ENCODE results near the gene EIPR1. TPM values are rescaled to one million over a fixed set of nuclear protein-coding genes. Genes with fewer than 3 reads are reported as not detected.

Gene EIPR1
- total RNA-seq, 2 donors from 2014 or later, result 25.1 to 28.5 TPM

DNA sequence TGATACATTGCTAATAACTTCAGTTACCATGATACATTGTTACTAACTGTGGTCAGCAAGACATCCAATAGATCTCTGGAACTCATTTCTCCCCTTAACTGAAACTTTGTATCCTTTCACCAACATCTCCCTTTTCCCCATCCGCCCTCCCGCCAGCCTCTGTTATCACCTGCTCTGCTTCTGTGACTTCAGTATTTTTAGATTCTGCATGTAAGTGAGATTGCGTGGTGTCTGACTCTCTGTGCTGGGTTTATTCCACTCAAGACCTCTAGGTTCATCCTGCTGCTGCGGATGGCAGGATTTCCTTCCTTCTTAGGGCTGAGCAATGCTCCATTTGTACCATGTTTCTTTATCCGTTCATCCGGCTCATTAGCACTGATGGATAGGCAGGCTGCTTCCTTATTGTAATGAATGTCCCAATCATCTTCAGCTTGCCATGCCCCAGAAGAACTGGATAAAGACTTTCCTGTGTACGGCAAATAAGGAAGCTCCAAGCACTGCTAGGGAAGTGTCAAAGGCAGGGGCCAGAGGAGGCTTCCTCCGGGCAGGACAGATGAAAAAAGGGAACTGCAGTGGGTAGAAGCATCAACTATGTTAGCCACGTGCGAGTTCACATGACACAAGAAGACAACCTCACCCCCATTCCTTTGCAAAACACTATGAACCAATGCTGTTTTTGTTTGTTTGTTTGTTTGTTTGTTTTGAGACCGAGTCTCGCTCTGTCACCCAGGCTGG, 113.4 kb downstream of the EIPR1 start:
- ATAC-seq, result no peak
- Mint-ChIP-seq H3K36me3 (ENCODE audit: low read depth) (peaks cover 8% of the 10 kb centered on the region), H3K27me3 (no peaks in the 10 kb centered on the region), H3K27ac (no peak overlapping the region), H3K4me1 (peaks cover 14% of the 10 kb centered on the region), H3K4me3 (no peak overlapping the region)
- no peak for DNase-seq
- no peaks in the 10 kb centered on the region for H3K9me3 ChIP-seq (ENCODE audit: control insufficient read depth, low read length, poor library complexity, severe bottlenecking)

DNA sequence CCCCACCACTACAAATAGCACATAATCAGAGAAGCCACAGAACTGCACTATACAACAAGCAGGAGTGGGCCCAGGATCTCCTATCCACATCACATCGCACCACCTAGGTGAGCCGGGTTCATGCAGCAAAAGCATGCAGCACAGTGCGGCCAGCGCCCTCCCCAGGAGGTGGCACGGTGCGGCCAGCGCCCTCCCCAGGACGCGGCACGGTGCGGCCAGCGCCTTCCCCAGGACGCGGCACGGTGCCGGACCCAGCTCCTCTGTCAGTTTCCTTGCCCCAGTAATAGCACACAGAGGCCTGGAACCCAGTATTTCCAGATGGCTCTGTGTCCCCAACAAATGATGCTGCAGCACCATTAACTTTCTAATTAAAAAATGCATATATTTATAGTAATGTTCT, 114.1 kb downstream of the EIPR1 start:
- Mint-ChIP-seq H3K4me3 (no peak overlapping the region), H3K4me1 (peaks cover 14% of the 10 kb centered on the region), H3K27me3 (no peaks in the 10 kb centered on the region), H3K36me3 (ENCODE audit: low read depth) (peaks cover 8% of the 10 kb centered on the region), H3K27ac (no peak overlapping the region)
- ATAC-seq (no peak), DNase-seq (no peak)
- H3K9me3 ChIP-seq (ENCODE audit: control insufficient read depth, low read length, poor library complexity, severe bottlenecking), result no peaks in the 10 kb centered on the region

DNA sequence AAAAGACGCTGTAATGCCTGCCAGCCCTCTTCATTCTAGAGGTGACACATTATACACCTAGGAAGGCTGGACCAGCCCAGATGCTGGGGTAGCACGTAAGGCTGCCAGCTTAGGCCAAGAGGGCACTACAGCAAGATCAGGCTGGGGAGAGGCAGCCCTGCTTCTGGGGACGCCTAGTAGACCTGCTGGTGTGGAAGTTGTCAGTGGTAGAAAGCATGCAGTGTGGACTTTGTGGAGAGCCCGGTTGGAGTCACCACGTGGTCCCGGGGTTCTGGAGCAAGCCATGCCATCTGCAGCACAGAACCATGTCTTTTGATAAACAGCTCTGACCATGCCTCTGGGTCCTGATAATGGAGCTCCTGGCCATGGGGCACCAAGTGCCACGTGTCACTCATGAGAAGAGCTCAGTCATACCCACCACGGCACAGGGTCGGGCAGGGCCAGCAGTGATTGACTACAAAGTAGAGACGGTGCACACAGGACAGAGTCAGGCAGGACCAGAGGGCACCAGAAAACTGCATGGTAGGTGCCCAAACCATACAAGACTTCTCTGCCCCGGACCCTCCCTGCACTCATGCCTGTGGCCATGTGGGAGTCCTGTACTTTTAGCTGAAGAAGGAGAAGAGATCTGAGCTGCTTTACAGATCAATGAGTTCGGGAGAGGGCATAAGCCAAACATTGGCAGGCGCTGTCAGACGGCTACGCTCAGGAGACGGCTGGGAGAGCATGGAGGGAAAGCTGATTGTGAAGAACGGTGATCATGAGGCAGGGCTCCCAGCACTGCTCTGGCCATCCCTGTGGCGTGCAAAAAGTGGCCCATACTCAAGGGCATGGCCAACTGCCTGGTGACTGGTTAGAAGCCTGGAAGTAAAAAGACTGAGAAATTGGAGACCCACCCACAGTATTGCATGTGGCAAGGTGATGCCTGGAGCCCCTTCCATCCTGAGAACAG, 114.9 kb downstream of the EIPR1 start:
- Mint-ChIP-seq H3K4me3 (no peak overlapping the region), H3K27me3 (no peaks in the 10 kb centered on the region), H3K4me1 (peaks cover 14% of the 10 kb centered on the region), H3K27ac (no peak overlapping the region), H3K36me3 (ENCODE audit: low read depth) (peaks cover 8% of the 10 kb centered on the region)
- no peaks in the 10 kb centered on the region for H3K9me3 ChIP-seq (ENCODE audit: control insufficient read depth, low read length, poor library complexity, severe bottlenecking)
- ATAC-seq (no peak), DNase-seq (no peak)

DNA sequence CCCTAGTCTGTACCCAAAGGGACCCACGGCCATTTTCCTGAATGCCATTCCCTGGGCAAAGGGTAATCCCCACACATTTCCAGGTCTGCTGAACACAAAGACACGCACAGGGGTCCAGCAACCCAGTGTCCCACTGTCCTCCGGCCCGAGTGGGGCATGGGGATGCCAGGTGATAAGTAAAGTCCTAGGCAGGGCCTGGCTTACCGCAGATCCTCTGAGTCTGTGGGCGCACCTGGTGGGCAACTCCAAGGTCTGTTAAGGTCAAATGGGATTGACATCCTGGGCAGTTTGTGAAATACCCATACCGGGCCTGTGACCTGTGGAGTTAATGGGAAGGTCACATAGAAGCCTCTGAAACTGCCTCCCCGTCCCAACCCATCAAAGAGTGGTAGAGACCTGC, 116.1 kb downstream of the EIPR1 start:
- H3K9me3 ChIP-seq (ENCODE audit: control insufficient read depth, low read length, poor library complexity, severe bottlenecking), result no peaks in the 10 kb centered on the region
- no peak for DNase-seq
- peaks cover 8% of the 10 kb centered on the region for H3K36me3 Mint-ChIP-seq (ENCODE audit: low read depth)
- H3K27me3 Mint-ChIP-seq, result no peaks in the 10 kb centered on the region
- no peak overlapping the region for H3K27ac Mint-ChIP-seq
- H3K4me1 Mint-ChIP-seq, result peaks cover 14% of the 10 kb centered on the region
- no peak for ATAC-seq
- no peak overlapping the region for H3K4me3 Mint-ChIP-seq

DNA sequence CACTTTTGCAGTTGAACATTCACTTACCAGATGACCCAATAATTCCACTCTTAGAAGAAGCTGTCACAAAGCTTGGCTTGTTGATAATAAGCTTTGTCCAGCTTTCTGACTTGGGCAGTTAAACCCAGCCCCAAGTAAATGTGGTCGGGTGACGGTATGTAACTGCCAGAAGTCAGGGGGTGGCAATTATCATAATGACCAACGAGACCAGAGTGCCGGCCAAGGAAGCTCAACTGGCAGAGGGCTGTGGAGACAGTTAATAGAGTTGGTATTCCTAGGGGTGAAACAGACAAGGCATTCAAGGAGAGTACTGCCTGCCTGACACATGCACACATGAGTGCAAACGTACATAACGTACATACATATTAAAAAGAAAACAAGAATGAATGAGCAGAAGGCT, 116.7 kb downstream of the EIPR1 start:
- Mint-ChIP-seq H3K36me3 (ENCODE audit: low read depth) (peaks cover 8% of the 10 kb centered on the region), H3K27ac (peak overlapping the region; percentile 29), H3K4me1 (peaks cover 12% of the 10 kb centered on the region), H3K4me3 (no peak overlapping the region), H3K27me3 (no peaks in the 10 kb centered on the region)
- DNase-seq (no peak), ATAC-seq (no peak)
- H3K9me3 ChIP-seq (ENCODE audit: control insufficient read depth, low read length, poor library complexity, severe bottlenecking), result no peaks in the 10 kb centered on the region

DNA sequence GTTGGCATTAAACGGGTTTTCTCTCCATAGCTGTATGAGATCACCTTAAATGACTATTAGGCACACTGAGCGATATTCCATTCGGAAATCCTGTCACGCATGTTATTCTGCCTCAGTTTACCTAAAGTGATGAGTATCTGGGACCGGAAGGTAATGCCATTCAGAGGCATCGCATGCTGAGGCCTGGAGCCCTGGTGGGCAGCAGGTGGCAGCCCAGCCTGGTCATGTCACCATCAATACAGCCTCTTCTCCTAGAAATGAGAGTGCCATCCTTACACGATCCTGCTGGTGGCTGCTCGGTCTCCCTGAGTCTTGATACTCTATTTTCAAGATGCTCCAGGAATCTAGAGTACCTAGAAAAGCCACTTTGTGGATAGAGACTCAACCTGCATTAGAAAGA, 119.8 kb downstream of the EIPR1 start:
- Mint-ChIP-seq H3K36me3 (ENCODE audit: low read depth) (peaks cover 8% of the 10 kb centered on the region), H3K4me3 (no peak overlapping the region), H3K27me3 (no peaks in the 10 kb centered on the region), H3K4me1 (peaks cover 12% of the 10 kb centered on the region), H3K27ac (no peak overlapping the region)
- no peak for ATAC-seq
- no peaks in the 10 kb centered on the region for H3K9me3 ChIP-seq (ENCODE audit: control insufficient read depth, low read length, poor library complexity, severe bottlenecking)
- no peak for DNase-seq

DNA sequence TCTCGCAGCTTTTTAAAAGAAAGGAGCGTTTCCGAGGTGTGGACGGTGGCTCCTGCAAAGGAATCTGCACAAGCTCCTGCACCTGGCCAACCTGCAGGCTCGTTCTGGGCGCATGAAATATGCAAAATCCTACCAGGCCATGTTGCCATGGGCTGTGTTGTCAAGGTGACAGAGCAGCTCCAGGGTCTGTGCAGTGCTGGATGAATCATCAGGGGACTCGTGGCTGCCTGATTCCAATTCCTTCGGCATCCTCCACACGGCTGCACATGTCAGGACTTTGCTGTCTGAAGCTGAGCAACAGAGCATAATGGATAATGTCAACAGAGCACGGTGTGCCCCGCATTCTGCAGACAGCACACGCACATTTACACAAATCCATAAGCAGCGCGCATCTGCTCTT, 120.5 kb downstream of the EIPR1 start:
- H3K27ac Mint-ChIP-seq, result no peak overlapping the region
- peaks cover 5% of the 10 kb centered on the region for H3K36me3 Mint-ChIP-seq (ENCODE audit: low read depth)
- H3K9me3 ChIP-seq (ENCODE audit: control insufficient read depth, low read length, poor library complexity, severe bottlenecking), result no peaks in the 10 kb centered on the region
- DNase-seq, result no peak
- H3K4me3 Mint-ChIP-seq, result no peak overlapping the region
- H3K27me3 Mint-ChIP-seq, result no peaks in the 10 kb centered on the region
- no peak for ATAC-seq
- peaks cover 9% of the 10 kb centered on the region for H3K4me1 Mint-ChIP-seq

DNA sequence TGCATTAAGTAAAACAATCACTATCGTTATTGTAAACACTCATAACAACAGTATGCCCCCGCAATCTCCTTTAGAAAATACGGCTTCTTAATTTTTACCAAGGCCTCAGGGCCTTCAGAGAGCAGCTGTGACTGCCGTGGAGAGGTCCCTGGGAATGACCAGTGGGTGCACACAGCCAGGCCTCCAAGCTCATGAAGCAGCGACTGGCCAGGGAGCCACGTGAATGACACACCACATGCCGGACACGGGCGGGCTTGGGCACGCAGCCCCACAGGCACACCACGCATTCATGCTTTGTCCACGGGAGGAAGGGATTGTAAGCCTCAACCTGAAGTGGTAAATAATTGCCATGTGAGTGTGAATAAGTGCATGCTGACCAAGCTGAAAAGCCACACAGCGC, 121.0 kb downstream of the EIPR1 start:
- H3K27ac Mint-ChIP-seq, result no peak overlapping the region
- peaks cover 8% of the 10 kb centered on the region for H3K4me1 Mint-ChIP-seq
- ATAC-seq (no peak), DNase-seq (no peak)
- peaks cover 5% of the 10 kb centered on the region for H3K36me3 Mint-ChIP-seq (ENCODE audit: low read depth)
- H3K27me3 Mint-ChIP-seq, result no peaks in the 10 kb centered on the region
- no peak overlapping the region for H3K4me3 Mint-ChIP-seq
- no peaks in the 10 kb centered on the region for H3K9me3 ChIP-seq (ENCODE audit: control insufficient read depth, low read length, poor library complexity, severe bottlenecking)

DNA sequence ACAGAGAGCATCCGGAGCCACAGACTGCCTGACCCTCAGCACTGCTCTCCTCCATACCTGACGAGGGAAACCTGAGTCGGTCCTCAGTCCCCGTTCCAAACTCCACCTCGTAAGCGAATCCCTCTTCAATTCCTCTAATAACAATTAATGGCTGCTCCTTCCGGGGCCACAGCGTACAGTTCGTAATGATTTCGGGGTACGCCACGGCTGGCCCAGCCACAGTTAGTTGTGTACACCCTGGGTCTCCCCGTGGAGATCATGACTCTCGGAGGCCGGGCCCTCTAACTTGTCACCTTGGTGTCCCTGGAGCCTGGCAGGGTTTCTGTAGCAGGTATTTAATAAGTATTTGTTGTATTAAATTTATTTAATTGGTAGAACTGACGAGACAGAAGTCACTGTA, 121.5 kb downstream of the EIPR1 start:
- DNase-seq (no peak), ATAC-seq (no peak)
- H3K9me3 ChIP-seq (ENCODE audit: control insufficient read depth, low read length, poor library complexity, severe bottlenecking), result no peaks in the 10 kb centered on the region
- H3K4me3 Mint-ChIP-seq, result no peak overlapping the region
- H3K4me1 Mint-ChIP-seq, result peaks cover 8% of the 10 kb centered on the region
- H3K27ac Mint-ChIP-seq, result peak overlapping the region; percentile 62
- H3K27me3 Mint-ChIP-seq, result no peaks in the 10 kb centered on the region
- peaks cover 7% of the 10 kb centered on the region for H3K36me3 Mint-ChIP-seq (ENCODE audit: low read depth)

DNA sequence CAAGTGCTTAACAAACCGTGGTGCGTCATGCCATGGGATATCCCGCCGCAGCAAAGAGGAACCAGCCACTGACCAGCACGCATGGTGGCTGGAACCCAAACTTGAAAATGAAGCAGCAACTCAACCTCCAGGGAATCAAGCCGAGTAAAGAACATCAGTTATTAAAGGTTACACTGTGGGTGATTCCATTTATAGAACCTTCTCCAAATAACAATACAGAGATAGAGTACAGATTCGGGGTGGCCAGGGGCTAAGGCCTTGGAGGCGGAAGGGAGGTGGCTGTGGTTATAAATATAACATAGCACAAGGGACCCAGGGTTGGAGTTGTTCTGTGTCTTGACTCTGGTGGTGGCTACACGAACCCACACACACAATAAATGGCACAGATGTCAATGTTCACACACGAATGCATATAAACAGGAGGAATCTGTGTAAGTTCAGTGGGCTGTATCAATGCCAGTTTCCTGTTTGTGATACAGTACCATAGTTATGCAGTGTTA, 123.1 kb downstream of the EIPR1 start:
- peak; percentile 41 for ATAC-seq
- H3K9me3 ChIP-seq (ENCODE audit: control insufficient read depth, low read length, poor library complexity, severe bottlenecking), result peaks cover 1% of the 10 kb centered on the region
- Mint-ChIP-seq H3K27ac (peak overlapping the region; percentile 11), H3K4me1 (peaks cover 6% of the 10 kb centered on the region), H3K36me3 (ENCODE audit: low read depth) (peaks cover 11% of the 10 kb centered on the region), H3K27me3 (no peaks in the 10 kb centered on the region), H3K4me3 (no peak overlapping the region)
- DNase-seq, result no peak

DNA sequence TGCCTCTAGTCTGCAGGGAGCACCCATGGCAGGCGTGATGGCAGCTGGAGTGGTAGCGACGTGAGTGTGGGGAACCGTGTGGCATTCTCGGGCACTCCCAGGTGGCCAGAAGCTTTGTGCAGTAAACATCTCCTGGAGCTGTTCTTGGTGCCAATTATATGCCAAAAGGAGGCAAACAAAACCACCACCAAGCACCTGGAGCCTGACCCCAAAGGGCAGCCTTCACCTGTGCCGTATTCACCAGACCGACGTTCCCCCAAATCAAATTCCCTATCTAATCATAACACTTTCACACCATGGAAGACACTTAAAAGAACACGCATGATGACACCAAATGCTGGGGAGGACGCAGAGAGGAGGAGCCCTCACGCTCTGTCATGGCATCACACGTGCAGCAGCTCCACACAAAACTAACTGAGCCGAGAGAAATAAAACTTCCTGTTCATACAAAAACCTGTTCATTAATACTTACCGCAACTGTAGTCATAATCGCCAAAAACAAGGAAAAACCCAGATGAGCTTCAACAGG, 123.6 kb downstream of the EIPR1 start:
- ATAC-seq, result no peak
- Mint-ChIP-seq H3K27ac (peak overlapping the region; percentile 11), H3K4me1 (peaks cover 6% of the 10 kb centered on the region), H3K4me3 (no peak overlapping the region), H3K27me3 (no peaks in the 10 kb centered on the region), H3K36me3 (ENCODE audit: low read depth) (peaks cover 11% of the 10 kb centered on the region)
- no peak for DNase-seq
- H3K9me3 ChIP-seq (ENCODE audit: control insufficient read depth, low read length, poor library complexity, severe bottlenecking), result peaks cover 4% of the 10 kb centered on the region

DNA sequence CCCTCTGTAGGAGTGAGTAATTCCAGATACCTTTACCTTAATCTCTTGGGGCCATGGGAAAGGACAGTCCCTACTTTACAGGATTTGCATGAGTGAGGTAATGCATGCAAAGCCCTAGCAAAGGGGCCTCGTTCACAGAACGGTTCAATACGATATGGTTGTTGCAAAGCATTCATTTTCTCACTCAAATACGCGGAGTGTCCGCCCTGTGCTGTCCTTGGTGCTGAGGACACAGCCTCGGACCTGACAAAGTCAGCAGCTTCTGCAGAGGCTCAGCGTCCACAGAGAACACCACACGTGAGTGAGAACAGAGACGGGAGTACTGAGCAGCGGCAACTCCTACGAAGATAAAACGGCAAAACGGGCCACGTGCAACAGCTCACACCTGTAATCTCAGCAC, 125.7 kb downstream of the EIPR1 start:
- Mint-ChIP-seq H3K27me3 (no peaks in the 10 kb centered on the region), H3K4me3 (no peak overlapping the region)

DNA sequence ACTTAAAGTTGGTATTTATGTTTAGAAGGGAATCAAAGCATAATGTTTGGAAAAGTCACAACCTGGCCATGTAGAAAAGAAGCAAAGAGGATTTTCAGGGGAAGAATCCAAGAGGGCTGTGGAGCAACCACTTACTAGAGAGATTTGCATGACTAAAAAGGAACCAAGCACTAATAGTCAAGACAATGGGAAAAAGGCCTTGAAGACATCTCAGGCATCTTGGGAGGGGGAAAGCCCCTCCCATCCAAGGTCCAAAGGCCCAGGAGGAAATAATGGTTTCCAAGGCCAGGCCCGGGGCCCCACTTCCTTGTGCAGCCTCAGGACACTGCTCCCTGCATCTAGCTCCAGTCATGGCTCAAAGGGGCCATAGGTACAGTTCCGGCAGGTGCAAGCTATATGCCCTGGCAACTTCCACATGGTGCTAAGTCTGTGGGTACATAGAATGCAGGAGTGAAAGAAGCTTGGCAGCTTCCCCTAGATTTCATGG, 128.1 kb downstream of the EIPR1 start:
- DNase-seq (no peak), ATAC-seq (no peak)
- peaks cover 10% of the 10 kb centered on the region for H3K36me3 Mint-ChIP-seq (ENCODE audit: low read depth)
- H3K27me3 Mint-ChIP-seq, result no peaks in the 10 kb centered on the region
- peaks cover 4% of the 10 kb centered on the region for H3K9me3 ChIP-seq (ENCODE audit: control insufficient read depth, low read length, poor library complexity, severe bottlenecking)
- no peak overlapping the region for H3K4me3 Mint-ChIP-seq
- H3K4me1 Mint-ChIP-seq, result peaks cover 13% of the 10 kb centered on the region
- H3K27ac Mint-ChIP-seq, result no peak overlapping the region

More for the DNA sequence above, 125.7 kb downstream of the EIPR1 start:
- no peak for ATAC-seq
- H3K27ac Mint-ChIP-seq, result no peak overlapping the region
- peaks cover 4% of the 10 kb centered on the region for H3K9me3 ChIP-seq (ENCODE audit: control insufficient read depth, low read length, poor library complexity, severe bottlenecking)
- DNase-seq, result no peak
- H3K36me3 Mint-ChIP-seq (ENCODE audit: low read depth), result peaks cover 11% of the 10 kb centered on the region
- peaks cover 8% of the 10 kb centered on the region for H3K4me1 Mint-ChIP-seq

Measured in T-helper 17 cell (primary cell).